Right atrium auricular region (tissue), 2 donors: ENCODE measurements around the gene RAB3A. TPM values are rescaled to one million over a fixed set of nuclear protein-coding genes. Genes with fewer than 3 reads are reported as not detected.

Experiments
- DNase-seq: peaks from one replicate; pipeline ENCODE4 v3.0.0-alpha.2; 2019; ENCODE audit warnings: low spot score
- H3K27ac ChIP-seq, 2 donors: fragments of 200-600 bp; sonication (generic); 1 replicate in 1 of 2; 2 replicates in 1 of 2; pipeline ENCODE4 v1.5.1; 2016 to 2019
- H3K27me3 ChIP-seq, 2 donors: fragments of 200-600 bp; sonication (generic); one replicate each; pipeline versions ENCODE4 v1.5.1 to v1.6.0; 2017 to 2019
- H3K36me3 ChIP-seq: fragments of 200-600 bp; sonication (generic); one replicate; pipeline ENCODE4 v1.5.1; 2016
- H3K4me1 ChIP-seq, 2 donors: fragments of 200-600 bp; sonication (generic); one replicate each; pipeline versions ENCODE4 v1.5.1 to v1.6.0; 2017 to 2019
- H3K4me3 ChIP-seq, 2 donors: fragments of 200-600 bp; sonication (generic); 1 replicate in 1 of 2; 2 replicates in 1 of 2; pipeline ENCODE4 v1.5.1; 2017 to 2019; ENCODE audit warnings: mild to moderate bottlenecking in 1 of 2, moderate library complexity in 1 of 2
- H3K9me3 ChIP-seq, 2 donors: fragments of 200-600 bp; sonication (generic); one replicate each; pipeline ENCODE4 v1.5.1; 2019
- total RNA-seq, 2 donors: library from RNA; depleted of rRNA; stranded (reverse); fragments of >200 nt; gene quantifications; one replicate each; pipeline ENCODE4 v1.1.0, GENCODE V29; 2016
- TF ChIP-seq, protein P1 (sequence below), 2 donors: fragments of 200-600 bp; sonication (generic); IDR thresholded peaks; one replicate each; pipeline ENCODE4 v1.5.1; 2019; ENCODE audit warnings: antibody characterized with exemption in 2 of 2

RAB3A gene
- total RNA-seq, 2 donors from 2014 or later: 8.6 to 27.0 TPM

DNA sequence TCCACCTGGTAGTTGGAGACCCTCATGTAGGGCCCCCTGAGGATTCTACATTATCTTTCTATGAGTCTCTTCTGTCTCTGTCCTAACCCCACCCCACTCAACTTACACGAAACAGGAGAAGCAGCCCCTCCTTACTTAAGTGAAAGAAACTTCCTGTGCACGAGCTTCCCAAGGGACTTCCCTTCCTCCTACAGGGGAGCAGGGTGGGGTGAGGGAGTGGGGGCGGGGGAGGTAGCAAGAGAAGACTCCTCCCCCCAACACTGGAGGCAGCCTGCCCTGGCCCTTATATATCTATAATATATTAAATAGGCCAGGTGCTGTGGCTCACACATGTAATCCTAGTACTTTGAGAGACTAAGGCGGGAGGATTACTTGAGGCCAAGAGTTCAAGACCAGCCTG lies 27.9 kb upstream of the RAB3A start:
- peaks cover 0 to 25% of the 10 kb centered on the region in 2 donors for H3K4me1 ChIP-seq
- TF ChIP-seq, protein P1, sequence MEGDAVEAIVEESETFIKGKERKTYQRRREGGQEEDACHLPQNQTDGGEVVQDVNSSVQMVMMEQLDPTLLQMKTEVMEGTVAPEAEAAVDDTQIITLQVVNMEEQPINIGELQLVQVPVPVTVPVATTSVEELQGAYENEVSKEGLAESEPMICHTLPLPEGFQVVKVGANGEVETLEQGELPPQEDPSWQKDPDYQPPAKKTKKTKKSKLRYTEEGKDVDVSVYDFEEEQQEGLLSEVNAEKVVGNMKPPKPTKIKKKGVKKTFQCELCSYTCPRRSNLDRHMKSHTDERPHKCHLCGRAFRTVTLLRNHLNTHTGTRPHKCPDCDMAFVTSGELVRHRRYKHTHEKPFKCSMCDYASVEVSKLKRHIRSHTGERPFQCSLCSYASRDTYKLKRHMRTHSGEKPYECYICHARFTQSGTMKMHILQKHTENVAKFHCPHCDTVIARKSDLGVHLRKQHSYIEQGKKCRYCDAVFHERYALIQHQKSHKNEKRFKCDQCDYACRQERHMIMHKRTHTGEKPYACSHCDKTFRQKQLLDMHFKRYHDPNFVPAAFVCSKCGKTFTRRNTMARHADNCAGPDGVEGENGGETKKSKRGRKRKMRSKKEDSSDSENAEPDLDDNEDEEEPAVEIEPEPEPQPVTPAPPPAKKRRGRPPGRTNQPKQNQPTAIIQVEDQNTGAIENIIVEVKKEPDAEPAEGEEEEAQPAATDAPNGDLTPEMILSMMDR (IDR thresholded peaks at IDR 0.05): no peak
- H3K27me3 ChIP-seq: no peaks in the 10 kb centered on the region
- H3K9me3 ChIP-seq: peaks cover 0 to 12% of the 10 kb centered on the region in 2 donors
- no peak overlapping the region for H3K27ac ChIP-seq
- no peak overlapping the region for H3K4me3 ChIP-seq
- DNase-seq: no peak
- no peaks in the 10 kb centered on the region for H3K36me3 ChIP-seq

DNA sequence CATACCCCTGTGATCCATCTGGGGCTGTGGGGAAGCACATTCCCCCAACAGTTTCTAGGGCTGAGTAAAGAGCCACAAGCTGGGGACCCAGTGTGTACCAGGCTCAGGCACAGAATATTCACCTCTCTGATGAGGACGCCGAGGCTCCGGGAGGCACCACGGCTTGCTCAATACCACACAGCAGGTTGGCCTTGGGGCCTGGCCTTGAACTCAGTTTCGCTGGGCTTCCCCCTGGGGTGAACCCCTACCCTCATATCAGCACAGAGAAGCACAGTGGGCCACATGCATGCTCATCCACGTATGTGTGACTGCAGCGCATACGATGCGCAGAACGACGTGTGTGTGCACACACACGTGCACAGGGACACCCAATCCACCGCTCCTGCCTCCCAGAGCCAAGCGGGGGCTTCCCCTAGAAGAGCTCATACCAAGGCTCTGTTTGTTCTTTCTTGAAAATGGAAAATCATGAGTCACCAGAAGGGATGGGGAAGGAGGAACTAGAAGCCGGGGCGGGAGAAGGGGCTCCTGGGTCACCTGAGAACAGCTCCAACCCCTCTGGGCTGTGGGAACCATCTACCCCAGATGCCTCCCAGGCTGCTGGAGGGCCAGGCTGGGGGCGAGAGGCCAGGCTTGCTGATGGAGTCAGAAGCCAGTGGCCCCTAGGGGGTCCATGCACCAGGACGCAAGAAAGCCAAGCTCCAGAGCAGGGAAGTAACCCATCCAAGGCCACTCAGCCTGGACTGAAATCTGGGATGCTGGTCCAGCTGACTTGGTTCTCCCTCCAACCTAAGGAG lies 27.3 kb upstream of the RAB3A start:
- Histone ChIP-seq H3K4me1 (peaks cover 0 to 28% of the 10 kb centered on the region in 2 donors), H3K27ac (no peak overlapping the region), H3K36me3 (no peaks in the 10 kb centered on the region), H3K27me3 (peaks cover 0 to 2% of the 10 kb centered on the region in 2 donors), H3K4me3 (no peak overlapping the region), H3K9me3 (peaks cover 0 to 12% of the 10 kb centered on the region in 2 donors)
- no peak for DNase-seq
- TF ChIP-seq, protein P1 (IDR thresholded peaks at IDR 0.05): no peak

DNA sequence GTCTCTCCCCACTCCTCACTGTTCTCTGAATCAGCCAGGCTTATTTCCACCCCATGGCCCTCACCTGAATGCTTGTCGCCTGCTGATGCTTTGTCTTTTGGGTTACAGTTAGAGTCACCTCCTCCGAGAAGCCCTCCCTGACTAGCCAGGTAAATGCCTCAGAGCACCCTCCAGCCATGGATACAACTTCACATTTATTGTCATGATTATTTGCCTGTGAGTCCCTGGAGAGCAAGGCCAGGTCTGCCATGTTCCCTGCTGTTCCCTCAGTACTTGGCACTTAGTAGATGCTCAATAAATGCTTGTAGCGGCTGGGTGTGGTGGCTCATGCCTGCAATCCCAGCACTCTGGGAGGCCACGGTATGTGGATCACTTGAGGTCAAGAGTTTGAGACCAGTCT lies 26.1 kb upstream of the RAB3A start:
- H3K4me1 ChIP-seq: peaks cover 0 to 40% of the 10 kb centered on the region in 2 donors
- H3K36me3 ChIP-seq: no peaks in the 10 kb centered on the region
- no peak overlapping the region for H3K27ac ChIP-seq
- H3K27me3 ChIP-seq: peaks cover 0 to 12% of the 10 kb centered on the region in 2 donors
- no peak for DNase-seq
- TF ChIP-seq, protein P1 (IDR thresholded peaks at IDR 0.05): no peak
- peaks cover 0 to 12% of the 10 kb centered on the region in 2 donors for H3K9me3 ChIP-seq
- H3K4me3 ChIP-seq: no peak overlapping the region

DNA sequence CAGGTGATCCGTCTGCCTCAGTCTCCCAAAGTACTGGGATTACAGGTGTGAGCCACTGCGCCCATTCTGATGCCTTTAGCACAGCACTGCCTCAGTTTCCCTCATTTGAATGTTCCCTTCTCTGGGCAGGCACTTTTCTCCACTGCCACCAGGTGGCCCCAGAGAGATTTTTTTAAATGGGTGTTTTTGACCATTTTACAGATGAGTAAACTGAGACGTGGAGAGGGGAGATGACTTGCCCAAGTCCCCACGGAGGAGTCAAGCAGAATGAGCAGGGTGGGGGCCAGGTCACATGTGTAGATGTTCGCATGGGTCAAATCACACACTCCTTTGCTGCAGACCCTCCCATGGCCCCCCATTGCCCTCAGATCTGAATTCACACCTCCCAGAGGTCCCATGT lies 25.6 kb upstream of the RAB3A start:
- H3K36me3 ChIP-seq: no peaks in the 10 kb centered on the region
- H3K27ac ChIP-seq: no peak overlapping the region
- no peak for DNase-seq
- TF ChIP-seq, protein P1 (IDR thresholded peaks at IDR 0.05): peak in 1 of 2 donors; percentile 38
- H3K27me3 ChIP-seq: peaks cover 0 to 12% of the 10 kb centered on the region in 2 donors
- peaks cover 0 to 44% of the 10 kb centered on the region in 2 donors for H3K4me1 ChIP-seq
- no peak overlapping the region for H3K4me3 ChIP-seq
- H3K9me3 ChIP-seq: peaks cover 0 to 12% of the 10 kb centered on the region in 2 donors

DNA sequence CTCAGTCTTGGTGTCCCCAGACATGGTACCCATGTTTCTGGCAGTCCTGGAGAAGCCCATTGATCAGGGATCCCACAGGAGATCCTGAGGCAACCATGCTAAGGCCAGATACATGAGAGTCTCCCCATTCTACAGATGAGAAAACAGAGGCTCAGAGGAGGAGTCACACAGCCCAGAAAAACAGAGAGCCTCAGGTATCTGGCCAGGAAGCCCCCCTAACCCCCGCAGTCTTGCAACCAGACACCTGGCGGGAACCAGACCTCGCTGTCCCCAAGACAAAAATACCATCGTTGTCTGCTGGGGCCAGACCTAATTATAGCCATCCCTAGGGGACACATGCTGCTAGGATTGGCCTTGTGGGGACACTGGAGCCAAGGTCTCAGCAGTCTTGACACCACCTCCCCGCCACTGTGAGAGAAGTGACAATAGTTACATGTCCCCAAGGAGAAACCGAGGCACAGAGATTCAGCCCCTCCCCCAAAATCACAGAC lies 24.0 kb upstream of the RAB3A start:
- Histone ChIP-seq H3K9me3 (peaks cover 0 to 2% of the 10 kb centered on the region in 2 donors), H3K4me3 (no peak overlapping the region), H3K27me3 (peaks cover 0 to 12% of the 10 kb centered on the region in 2 donors), H3K4me1 (peaks cover 0 to 51% of the 10 kb centered on the region in 2 donors), H3K36me3 (no peaks in the 10 kb centered on the region), H3K27ac (no peak overlapping the region)
- TF ChIP-seq, protein P1 (IDR thresholded peaks at IDR 0.05): no peak
- DNase-seq: no peak
